Liver (tissue), 9 donors: ENCODE results near the gene TJP2. TPM values are rescaled to one million over a fixed set of nuclear protein-coding genes. Genes with fewer than 3 reads are reported as not detected.

Experiments used
- DNase-seq: peaks from one replicate; pipeline ENCODE4 v3.0.0-alpha.2; 2017; ENCODE audit warnings: low spot score
- H3K27ac ChIP-seq, 2 donors: one replicate each; pipeline ENCODE4 v1.7.0; 2013; ENCODE audit warnings: inconsistent platforms in 2 of 2, low read length in 2 of 2, control low read depth in 1 of 2, low read depth in 1 of 2, mild to moderate bottlenecking in 1 of 2
- H3K27me3 ChIP-seq, 4 donors: one replicate each; pipeline versions ENCODE4 v1.6.1 to v1.7.0; 2013; ENCODE audit warnings: low read length in 3 of 4, inconsistent platforms in 1 of 4, mild to moderate bottlenecking in 1 of 4, moderate library complexity in 1 of 4; ENCODE audit not compliant: control insufficient read depth in 4 of 4, insufficient read depth in 4 of 4
- H3K36me3 ChIP-seq, 4 donors: one replicate each; pipeline versions ENCODE4 v1.6.1 to v1.7.0; 2013; ENCODE audit warnings: low read length in 3 of 4, mild to moderate bottlenecking in 3 of 4, low read depth in 1 of 4, moderate library complexity in 1 of 4; ENCODE audit not compliant: control insufficient read depth in 4 of 4, insufficient read depth in 3 of 4
- H3K4me1 ChIP-seq, 4 donors: one replicate each; pipeline versions ENCODE4 v1.6.1 to v1.7.0; 2013; ENCODE audit warnings: low read length in 3 of 4, mild to moderate bottlenecking in 3 of 4, moderate library complexity in 1 of 4; ENCODE audit not compliant: control insufficient read depth in 4 of 4, insufficient read depth in 4 of 4
- H3K4me3 ChIP-seq, 3 donors: one replicate each; pipeline versions ENCODE4 v1.6.1 to v1.7.0; 2013; ENCODE audit warnings: low read length in 3 of 3, control low read depth in 1 of 3, low read depth in 1 of 3, mild to moderate bottlenecking in 1 of 3
- H3K9ac ChIP-seq, 2 donors: one replicate each; pipeline ENCODE4 v1.7.0; 2013; ENCODE audit warnings: low read length in 2 of 2, mild to moderate bottlenecking in 2 of 2, moderate library complexity in 2 of 2, control low read depth in 1 of 2, low read depth in 1 of 2
- H3K9me3 ChIP-seq, 4 donors: one replicate each; pipeline versions ENCODE4 v1.6.1 to v1.7.0; 2013; ENCODE audit warnings: low read length in 3 of 4; ENCODE audit not compliant: control insufficient read depth in 4 of 4
- ATF3 ChIP-seq: IDR thresholded peaks from 2 replicates; pipeline ENCODE4 v1.6.1; 2016; ENCODE audit warnings: antibody characterized with exemption
- CTCF ChIP-seq: fragments of 150-350 bp; IDR thresholded peaks from 2 replicates; pipeline ENCODE4 v1.5.1; 2017; ENCODE audit warnings: improper control_type of control experiment, low read depth, low read length; ENCODE audit not compliant: missing input control
- EGR1 ChIP-seq, 2 donors: IDR thresholded peaks; 2 replicates each; pipeline ENCODE4 v1.6.1; 2016 to 2018; ENCODE audit warnings: antibody characterized with exemption in 2 of 2, low read depth in 2 of 2
- FOXA1 ChIP-seq: IDR thresholded peaks from 2 replicates; pipeline ENCODE4 v1.6.1; 2016; ENCODE audit warnings: antibody characterized with exemption
- FOXA2 ChIP-seq: IDR thresholded peaks from 2 replicates; pipeline ENCODE4 v1.6.1; 2016; ENCODE audit warnings: antibody characterized with exemption
- GABPA ChIP-seq, 2 donors: IDR thresholded peaks in 1 of 2; conservative IDR thresholded peaks in 1 of 2; 2 replicates each; pipeline ENCODE4 v1.6.1; 2016; ENCODE audit warnings: antibody characterized with exemption in 2 of 2, mild to moderate bottlenecking in 1 of 2, moderate library complexity in 1 of 2
- HNF4A ChIP-seq, 2 donors: conservative IDR thresholded peaks; 2 replicates each; pipeline ENCODE4 v1.6.1; 2016; ENCODE audit warnings: antibody characterized with exemption in 2 of 2, mild to moderate bottlenecking in 2 of 2
- HNF4G ChIP-seq: IDR thresholded peaks from 2 replicates; pipeline ENCODE4 v1.6.1; 2016; ENCODE audit warnings: antibody characterized with exemption
- JUND ChIP-seq, 2 donors: IDR thresholded peaks; 2 replicates each; pipeline ENCODE4 v1.6.1; 2016; ENCODE audit warnings: antibody characterized with exemption in 2 of 2
- NR2F2 ChIP-seq: IDR thresholded peaks from 2 replicates; pipeline ENCODE4 v1.6.1; 2016; ENCODE audit warnings: antibody characterized with exemption
- RAD21 ChIP-seq, 2 donors: IDR thresholded peaks; 2 replicates each; pipeline ENCODE4 v1.6.1; 2016; ENCODE audit warnings: antibody characterized with exemption in 2 of 2, mild to moderate bottlenecking in 2 of 2
- RXRA ChIP-seq, 2 donors: IDR thresholded peaks; 2 replicates each; pipeline ENCODE4 v1.6.1; 2017 to 2018; ENCODE audit warnings: antibody characterized with exemption in 2 of 2, mild to moderate bottlenecking in 1 of 2
- SP1 ChIP-seq: IDR thresholded peaks from 2 replicates; pipeline ENCODE4 v1.6.1; 2018; ENCODE audit warnings: antibody characterized with exemption, mild to moderate bottlenecking
- TAF1 ChIP-seq: conservative IDR thresholded peaks from 2 replicates; pipeline ENCODE4 v1.6.1; 2016; ENCODE audit warnings: antibody characterized with exemption, mild to moderate bottlenecking
- YY1 ChIP-seq: IDR thresholded peaks from 2 replicates; pipeline ENCODE4 v1.6.1; 2016; ENCODE audit warnings: antibody characterized with exemption, mild to moderate bottlenecking
- ZBTB33 ChIP-seq: IDR thresholded peaks from 2 replicates; pipeline ENCODE4 v1.6.1; 2016; ENCODE audit warnings: antibody characterized with exemption
- WGBS: extraction: QIAGEN DNeasy Blood & Tissue Kit; methylation state at CpG from one replicate; pipeline ENCODE4 v1.1.7; 2013; 5-methylcytosine and 5-hydroxymethylcytosine counted together
- polyA plus RNA-seq, 2 donors: library from polyadenylated mRNA; stranded (reverse) in 1 of 2; unstranded in 1 of 2; fragments of 200-250 nt in 1 of 2; fragments of >200 nt in 1 of 2; fragmentation: Nextera tagmentation in 1 of 2; extraction: Ambion mirVana in 1 of 2; gene quantifications; one replicate each; pipeline versions ENCODE4 v1.2.1 to v1.2.3, GENCODE V29; 2013 to 2015
- total RNA-seq, 2 donors: library from RNA; depleted of rRNA; stranded (reverse); fragments of >200 nt; gene quantifications; one replicate each; pipeline ENCODE4 v1.2.3, GENCODE V29; 2014
- TF ChIP-seq, protein P1 (sequence below): IDR thresholded peaks from 2 replicates; pipeline ENCODE4 v1.6.1; 2016; ENCODE audit warnings: antibody characterized with exemption
- TF ChIP-seq, protein P2 (sequence below): IDR thresholded peaks from 2 replicates; pipeline ENCODE4 v1.6.1; 2016; ENCODE audit warnings: antibody characterized with exemption, mild to moderate bottlenecking
- donor health status: healthy.
- donor health status: healthy.
- donor health status: healthy.
- donor health status: healthy.
- donor health status: healthy.

The TJP2 gene
- total and polyA plus RNA-seq, 4 donors = 23.2 to 74.0 (median 32.6) TPM

GRCh38 chr9:69170231-69170630 is 3.8 kb upstream of the TJP2 start:
- peaks cover 6 to 41% (median 19%) of the 10 kb centered on the region in 4 donors for H3K4me1 ChIP-seq
- no peak for DNase-seq
- no peaks in the 10 kb centered on the region for H3K9me3 ChIP-seq
- H3K4me3 ChIP-seq = no peak overlapping the region
- no peak overlapping the region for H3K27ac ChIP-seq
- no peaks in the 10 kb centered on the region for H3K27me3 ChIP-seq
- WGBS = 87% methylated on average over 1 of the region's 1 CpG
- peaks cover 0 to under 1% (median 0%) of the 10 kb centered on the region in 4 donors for H3K36me3 ChIP-seq
- H3K9ac ChIP-seq = no peak overlapping the region
- no peak for TF ChIP-seq FOXA1
- TF ChIP-seq FOXA2 = no peak
- no peak for TF ChIP-seq TAF1

- no peak for TF ChIP-seq YY1
- no peak for TF ChIP-seq HNF4G
- TF ChIP-seq FOXA2 = no peak
- TF ChIP-seq ATF3 = no peak
- no peak for TF ChIP-seq TAF1
- TF ChIP-seq NR2F2 = no peak
- TF ChIP-seq HNF4A (conservative IDR thresholded peaks at IDR 0.05) = no peak
- TF ChIP-seq FOXA1 = no peak
- no peak for TF ChIP-seq RXRA (IDR thresholded peaks at IDR 0.05)
- TF ChIP-seq, protein P1, sequence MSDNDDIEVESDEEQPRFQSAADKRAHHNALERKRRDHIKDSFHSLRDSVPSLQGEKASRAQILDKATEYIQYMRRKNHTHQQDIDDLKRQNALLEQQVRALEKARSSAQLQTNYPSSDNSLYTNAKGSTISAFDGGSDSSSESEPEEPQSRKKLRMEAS = no peak
- no peak for TF ChIP-seq JUND (IDR thresholded peaks at IDR 0.05)
- no peak for TF ChIP-seq EGR1 (IDR thresholded peaks at IDR 0.05; ENCODE audit: low read depth in 2 of 2)
- TF ChIP-seq, protein P2, sequence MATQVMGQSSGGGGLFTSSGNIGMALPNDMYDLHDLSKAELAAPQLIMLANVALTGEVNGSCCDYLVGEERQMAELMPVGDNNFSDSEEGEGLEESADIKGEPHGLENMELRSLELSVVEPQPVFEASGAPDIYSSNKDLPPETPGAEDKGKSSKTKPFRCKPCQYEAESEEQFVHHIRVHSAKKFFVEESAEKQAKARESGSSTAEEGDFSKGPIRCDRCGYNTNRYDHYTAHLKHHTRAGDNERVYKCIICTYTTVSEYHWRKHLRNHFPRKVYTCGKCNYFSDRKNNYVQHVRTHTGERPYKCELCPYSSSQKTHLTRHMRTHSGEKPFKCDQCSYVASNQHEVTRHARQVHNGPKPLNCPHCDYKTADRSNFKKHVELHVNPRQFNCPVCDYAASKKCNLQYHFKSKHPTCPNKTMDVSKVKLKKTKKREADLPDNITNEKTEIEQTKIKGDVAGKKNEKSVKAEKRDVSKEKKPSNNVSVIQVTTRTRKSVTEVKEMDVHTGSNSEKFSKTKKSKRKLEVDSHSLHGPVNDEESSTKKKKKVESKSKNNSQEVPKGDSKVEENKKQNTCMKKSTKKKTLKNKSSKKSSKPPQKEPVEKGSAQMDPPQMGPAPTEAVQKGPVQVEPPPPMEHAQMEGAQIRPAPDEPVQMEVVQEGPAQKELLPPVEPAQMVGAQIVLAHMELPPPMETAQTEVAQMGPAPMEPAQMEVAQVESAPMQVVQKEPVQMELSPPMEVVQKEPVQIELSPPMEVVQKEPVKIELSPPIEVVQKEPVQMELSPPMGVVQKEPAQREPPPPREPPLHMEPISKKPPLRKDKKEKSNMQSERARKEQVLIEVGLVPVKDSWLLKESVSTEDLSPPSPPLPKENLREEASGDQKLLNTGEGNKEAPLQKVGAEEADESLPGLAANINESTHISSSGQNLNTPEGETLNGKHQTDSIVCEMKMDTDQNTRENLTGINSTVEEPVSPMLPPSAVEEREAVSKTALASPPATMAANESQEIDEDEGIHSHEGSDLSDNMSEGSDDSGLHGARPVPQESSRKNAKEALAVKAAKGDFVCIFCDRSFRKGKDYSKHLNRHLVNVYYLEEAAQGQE = no peak
- no peak for TF ChIP-seq RAD21 (IDR thresholded peaks at IDR 0.05)
- TF ChIP-seq CTCF = no peak
- TF ChIP-seq SP1 = no peak
- no peak for TF ChIP-seq ZBTB33
- TF ChIP-seq GABPA (IDR thresholded peaks at IDR 0.05 in 1 of 2, conservative IDR thresholded peaks at IDR 0.05 in 1 of 2) = no peak
- Histone ChIP-seq H3K9me3 (no peaks in the 10 kb centered on the region), H3K27ac (peak overlapping the region in 1 of 2 donors; percentile 25), H3K9ac (no peak overlapping the region), H3K27me3 (no peaks in the 10 kb centered on the region), H3K4me3 (no peak overlapping the region), H3K4me1 (peaks cover 6 to 41% (median 22%) of the 10 kb centered on the region in 4 donors), H3K36me3 (no peaks in the 10 kb centered on the region)
- DNase-seq = no peak
- 83% methylated on average over 7 of the region's 7 CpGs for WGBS
Observed at GRCh38 chr9:69171049-69171448, 3.0 kb upstream of the TJP2 start.
